ENCODE measurements around the gene COPE. TPM values are rescaled to one million over a fixed set of nuclear protein-coding genes. Genes with fewer than 3 reads are reported as not detected.

Gene COPE
- total and polyA plus RNA-seq, 2 of the 4 experiments (the other 2 are of a cell fraction): 347 to 461 TPM

DNA sequence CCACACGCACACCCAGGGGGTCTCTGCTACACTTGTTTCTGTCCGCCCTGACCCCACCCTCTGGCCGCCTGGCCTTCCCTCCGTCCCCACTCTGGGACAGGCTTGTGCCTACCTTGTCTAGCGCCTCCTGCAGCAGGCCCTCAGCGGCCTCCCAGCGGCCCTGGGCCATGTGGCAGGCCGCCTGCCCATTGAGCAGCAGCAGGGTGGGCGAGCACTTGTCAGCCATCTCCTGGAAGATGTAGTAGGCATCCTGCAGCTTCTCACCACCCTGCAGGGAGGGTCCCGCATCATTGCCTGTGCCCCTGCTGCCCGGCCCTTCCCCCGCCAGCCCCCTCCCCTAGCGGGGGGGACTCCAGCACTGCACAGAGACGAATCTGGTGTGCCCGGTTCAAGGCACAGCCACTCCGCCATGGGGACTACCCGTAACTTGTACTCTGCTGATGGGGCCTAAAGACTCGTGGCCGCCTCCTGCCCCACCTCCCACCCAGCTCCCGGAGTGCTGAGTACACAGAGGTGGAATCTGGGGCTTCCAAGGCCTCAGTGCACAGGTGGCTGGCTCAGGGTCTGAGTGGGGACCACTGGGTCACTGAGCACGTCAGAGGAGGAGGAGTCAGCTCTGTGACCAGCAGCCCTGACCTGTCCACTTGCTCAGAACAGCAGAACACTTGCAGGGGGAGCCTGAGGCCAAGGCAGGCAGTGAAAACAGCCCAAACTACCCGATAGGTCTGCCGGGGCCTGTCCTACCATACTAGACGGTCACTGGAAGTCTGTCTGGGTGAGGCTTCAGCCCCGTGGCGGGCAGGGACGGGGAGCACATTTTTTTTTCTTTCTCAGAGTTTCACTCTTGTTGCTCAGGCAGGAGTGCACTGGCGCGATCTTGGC is 15.8 kb downstream of the COPE start:
- dilution Hi-C loops (cut with HindIII; ENCODE audit: low sequenced_read_pairs, unreplicated experiment) (no loop called here), in situ Hi-C loops (cut with MboI; ENCODE audit: low sequenced_read_pairs) (no loop called here), intact Hi-C loops (cut with micrococcal nuclease) (no loop called here)
- H3K79me1 ChIP-seq (ENCODE audit: low read depth in 1 of 2, low read length in 2 of 2): peaks cover 0 to 10% of the 10 kb centered on the region in 2 experiments; a peak in 2 of 4 replicates
- H3K4me2 ChIP-seq (ENCODE audit: low read depth, low read length): no peak overlapping the region
- no peak overlapping the region for H3K4me3 ChIP-seq (ENCODE audit: insufficient read depth, low read depth, low read length)
- 89% methylated on average over 12 of the region's 29 CpGs; no CpG with 5 or more reads in 1 of the 2 experiments for WGBS, 2 experiments (ENCODE audit: extremely low coverage in 2 of 2, insufficient read length in 1 of 2)
- H3K9me1 ChIP-seq (ENCODE audit: insufficient read depth, low read length): no peaks in the 10 kb centered on the region
- H3K9me3 ChIP-seq (ENCODE audit: control insufficient read depth, insufficient read depth, low read length): no peaks in the 10 kb centered on the region
- no peaks in the 10 kb centered on the region for H3K4me1 ChIP-seq (ENCODE audit: control insufficient read depth, insufficient read depth, low read length)
- no peak overlapping the region for H2BK15ac ChIP-seq (ENCODE audit: low read depth, low read length)
- no peak overlapping the region for H3K23ac ChIP-seq (ENCODE audit: low read depth, low read length)
- H3K56ac ChIP-seq (ENCODE audit: extremely low read depth, insufficient read depth, low read length): no peak overlapping the region
- ATAC-seq (ENCODE audit: low read depth): no peak
- CTCF ChIA-PET: no interaction called here
- H3K4ac ChIP-seq (ENCODE audit: low read depth, low read length): no peak overlapping the region
- peak overlapping the region; percentile 21 for H2AFZ ChIP-seq (replicated peaks; ENCODE audit: low read length, poor library complexity)
- H3K9ac ChIP-seq (ENCODE audit: low read depth, low read length): no peak overlapping the region
- H2BK5ac ChIP-seq (ENCODE audit: low read depth, low read length, poor library complexity, severe bottlenecking): no peak overlapping the region
- no peak overlapping the region for H2BK120ac ChIP-seq (ENCODE audit: low read depth, low read length)
- H2BK20ac ChIP-seq (ENCODE audit: low read depth, low read length): no peak overlapping the region
- H4K20me1 ChIP-seq (ENCODE audit: insufficient read depth, low read length): peaks cover 20% of the 10 kb centered on the region
- peaks cover 70% of the 10 kb centered on the region for H3K36me3 ChIP-seq (ENCODE audit: control insufficient read depth, insufficient read depth, low read length)
- H4K5ac ChIP-seq (ENCODE audit: low read depth, low read length): no peak overlapping the region
- no peak overlapping the region for H3K27ac ChIP-seq (ENCODE audit: insufficient read depth, low read length)
- no peak for TF ChIP-seq NFE2L2 (IDR thresholded peaks at IDR 0.05; ENCODE audit: low read depth, low read length)
- TF ChIP-seq, protein P1, sequence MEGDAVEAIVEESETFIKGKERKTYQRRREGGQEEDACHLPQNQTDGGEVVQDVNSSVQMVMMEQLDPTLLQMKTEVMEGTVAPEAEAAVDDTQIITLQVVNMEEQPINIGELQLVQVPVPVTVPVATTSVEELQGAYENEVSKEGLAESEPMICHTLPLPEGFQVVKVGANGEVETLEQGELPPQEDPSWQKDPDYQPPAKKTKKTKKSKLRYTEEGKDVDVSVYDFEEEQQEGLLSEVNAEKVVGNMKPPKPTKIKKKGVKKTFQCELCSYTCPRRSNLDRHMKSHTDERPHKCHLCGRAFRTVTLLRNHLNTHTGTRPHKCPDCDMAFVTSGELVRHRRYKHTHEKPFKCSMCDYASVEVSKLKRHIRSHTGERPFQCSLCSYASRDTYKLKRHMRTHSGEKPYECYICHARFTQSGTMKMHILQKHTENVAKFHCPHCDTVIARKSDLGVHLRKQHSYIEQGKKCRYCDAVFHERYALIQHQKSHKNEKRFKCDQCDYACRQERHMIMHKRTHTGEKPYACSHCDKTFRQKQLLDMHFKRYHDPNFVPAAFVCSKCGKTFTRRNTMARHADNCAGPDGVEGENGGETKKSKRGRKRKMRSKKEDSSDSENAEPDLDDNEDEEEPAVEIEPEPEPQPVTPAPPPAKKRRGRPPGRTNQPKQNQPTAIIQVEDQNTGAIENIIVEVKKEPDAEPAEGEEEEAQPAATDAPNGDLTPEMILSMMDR (conservative IDR thresholded peaks at IDR 0.05; ENCODE audit: low read depth, low read length): no peak
- TF ChIP-seq CHD1 (IDR thresholded peaks at IDR 0.05; ENCODE audit: low read depth, low read length): no peak
- no peak for TF ChIP-seq RFX5 (IDR thresholded peaks at IDR 0.05; ENCODE audit: low read depth, low read length)
- TF ChIP-seq CEBPB (IDR thresholded peaks at IDR 0.05; ENCODE audit: low read depth, low read length): no peak
- no peak for TF ChIP-seq BHLHE40 (IDR thresholded peaks at IDR 0.05; ENCODE audit: low read depth, low read length)
- TF ChIP-seq, protein P2, sequence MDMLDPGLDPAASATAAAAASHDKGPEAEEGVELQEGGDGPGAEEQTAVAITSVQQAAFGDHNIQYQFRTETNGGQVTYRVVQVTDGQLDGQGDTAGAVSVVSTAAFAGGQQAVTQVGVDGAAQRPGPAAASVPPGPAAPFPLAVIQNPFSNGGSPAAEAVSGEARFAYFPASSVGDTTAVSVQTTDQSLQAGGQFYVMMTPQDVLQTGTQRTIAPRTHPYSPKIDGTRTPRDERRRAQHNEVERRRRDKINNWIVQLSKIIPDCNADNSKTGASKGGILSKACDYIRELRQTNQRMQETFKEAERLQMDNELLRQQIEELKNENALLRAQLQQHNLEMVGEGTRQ (IDR thresholded peaks at IDR 0.05; ENCODE audit: low read depth, low read length): no peak
- H3K14ac ChIP-seq (replicated peaks; ENCODE audit: low read depth, low read length): no peak overlapping the region
- no peaks in the 10 kb centered on the region for H3K27me3 ChIP-seq (ENCODE audit: control insufficient read depth, insufficient read depth, low read length)
- H2AK5ac ChIP-seq (ENCODE audit: low read depth, low read length): no peak overlapping the region
- no peak overlapping the region for H4K8ac ChIP-seq (ENCODE audit: low read depth in 2 of 2, low read length in 2 of 2)
- H4K91ac ChIP-seq (ENCODE audit: insufficient read depth, low read depth, low read length): no peak overlapping the region
- no peak for DNase-seq
- BruUV-seq (replicated peaks): no TSS peak
- H2AK9ac ChIP-seq (replicated peaks; ENCODE audit: low read depth, low read length, poor library complexity): no peak overlapping the region
- POLR2A ChIA-PET (ENCODE audit: unreplicated experiment): no interaction called here
- H3K18ac ChIP-seq (ENCODE audit: low read depth, low read length): no peak overlapping the region
